ENCODE measurements around the gene CDC5L.

Gene CDC5L

DNA sequence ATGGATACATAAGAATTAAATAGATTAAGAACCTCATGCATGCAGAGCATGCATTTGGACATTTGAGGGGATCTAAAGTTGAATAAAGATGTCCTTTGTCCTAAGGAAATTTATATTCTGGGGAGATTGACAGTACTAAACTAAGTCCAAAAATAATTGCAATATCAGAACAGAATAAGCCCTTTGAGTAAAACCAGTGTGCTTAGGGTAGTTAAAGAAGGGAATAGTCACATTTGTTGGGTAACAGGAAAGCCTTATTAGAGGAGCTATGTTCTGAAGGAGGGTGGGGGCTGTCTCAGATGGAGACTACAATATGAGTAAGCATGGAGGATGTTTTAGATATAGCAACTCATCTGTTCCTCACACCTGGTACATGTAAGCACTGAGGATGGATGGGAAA, 35.8 kb downstream of the CDC5L start:
- no peak overlapping the region for H3K4me2 ChIP-seq (ENCODE audit: insufficient read depth, low read length)
- DNase-seq (no peak), ATAC-seq (ENCODE audit: insufficient read depth, low read depth) (no peak)
- no peak overlapping the region for H3K4me3 ChIP-seq (ENCODE audit: low read depth in 1 of 2, low read length in 2 of 2)
- H4K20me1 ChIP-seq (ENCODE audit: insufficient read depth, low read length) = peaks cover 5% of the 10 kb centered on the region; the same call in 1 of the 2 replicates
- TF ChIP-seq EZH2 (IDR thresholded peaks at IDR 0.05; ENCODE audit: borderline replicate concordance, low read depth, low read length, severe bottlenecking) = no peak
- TF ChIP-seq, protein P1, sequence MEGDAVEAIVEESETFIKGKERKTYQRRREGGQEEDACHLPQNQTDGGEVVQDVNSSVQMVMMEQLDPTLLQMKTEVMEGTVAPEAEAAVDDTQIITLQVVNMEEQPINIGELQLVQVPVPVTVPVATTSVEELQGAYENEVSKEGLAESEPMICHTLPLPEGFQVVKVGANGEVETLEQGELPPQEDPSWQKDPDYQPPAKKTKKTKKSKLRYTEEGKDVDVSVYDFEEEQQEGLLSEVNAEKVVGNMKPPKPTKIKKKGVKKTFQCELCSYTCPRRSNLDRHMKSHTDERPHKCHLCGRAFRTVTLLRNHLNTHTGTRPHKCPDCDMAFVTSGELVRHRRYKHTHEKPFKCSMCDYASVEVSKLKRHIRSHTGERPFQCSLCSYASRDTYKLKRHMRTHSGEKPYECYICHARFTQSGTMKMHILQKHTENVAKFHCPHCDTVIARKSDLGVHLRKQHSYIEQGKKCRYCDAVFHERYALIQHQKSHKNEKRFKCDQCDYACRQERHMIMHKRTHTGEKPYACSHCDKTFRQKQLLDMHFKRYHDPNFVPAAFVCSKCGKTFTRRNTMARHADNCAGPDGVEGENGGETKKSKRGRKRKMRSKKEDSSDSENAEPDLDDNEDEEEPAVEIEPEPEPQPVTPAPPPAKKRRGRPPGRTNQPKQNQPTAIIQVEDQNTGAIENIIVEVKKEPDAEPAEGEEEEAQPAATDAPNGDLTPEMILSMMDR (IDR thresholded peaks at IDR 0.05; ENCODE audit: borderline replicate concordance, extremely low read depth, low read length, poor library complexity, severe bottlenecking) = no peak
- peaks cover 6% of the 10 kb centered on the region for H3K4me1 ChIP-seq (ENCODE audit: insufficient read depth, low read length)
- H3K9me3 ChIP-seq (ENCODE audit: insufficient read depth, low read length, severe bottlenecking) = no peaks in the 10 kb centered on the region
- H3K27me3 ChIP-seq (ENCODE audit: insufficient read depth, low read length, poor library complexity) = no peaks in the 10 kb centered on the region
- H3K27ac ChIP-seq (ENCODE audit: low read length) = no peak overlapping the region
- H3K79me2 ChIP-seq (ENCODE audit: insufficient read depth, low read length) = peaks cover 12% of the 10 kb centered on the region; the same call in 1 of the 2 replicates
- H3K9ac ChIP-seq (ENCODE audit: low read depth, low read length) = no peak overlapping the region
- peaks cover 93% of the 10 kb centered on the region for H3K36me3 ChIP-seq (ENCODE audit: insufficient read depth, low read length)
- no peak overlapping the region for H2AFZ ChIP-seq (ENCODE audit: low read depth, low read length)

DNA sequence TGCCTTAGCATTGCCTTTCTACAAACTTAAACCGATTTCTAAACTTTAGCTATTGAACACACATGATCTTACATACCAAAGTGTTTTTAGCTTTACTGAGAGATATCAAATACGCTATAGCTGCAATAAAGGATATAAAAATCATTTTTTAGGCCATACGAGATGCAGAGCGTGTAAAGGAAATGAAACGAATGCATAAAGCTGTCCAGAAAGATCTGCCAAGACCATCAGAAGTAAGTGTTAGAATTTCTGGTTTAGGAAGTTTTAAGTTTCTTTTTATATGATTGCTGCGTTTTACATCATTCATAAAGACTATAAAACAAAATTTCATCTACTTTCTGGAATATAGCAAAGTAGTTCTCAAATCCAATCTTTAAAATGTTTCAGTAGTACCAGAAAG, 38.4 kb downstream of the CDC5L start:
- Histone ChIP-seq H3K36me3 (ENCODE audit: insufficient read depth, low read length) (peaks cover 99% of the 10 kb centered on the region), H3K9me3 (ENCODE audit: insufficient read depth, low read length, severe bottlenecking) (no peaks in the 10 kb centered on the region), H3K27ac (ENCODE audit: low read length) (no peak overlapping the region), H4K20me1 (ENCODE audit: insufficient read depth, low read length) (peaks cover 2% of the 10 kb centered on the region; the same call in 1 of the 2 replicates), H3K4me1 (ENCODE audit: insufficient read depth, low read length) (no peaks in the 10 kb centered on the region), H2AFZ (ENCODE audit: low read depth, low read length) (no peak overlapping the region), H3K79me2 (ENCODE audit: insufficient read depth, low read length) (peaks cover 2% of the 10 kb centered on the region; the same call in 1 of the 2 replicates), H3K27me3 (ENCODE audit: insufficient read depth, low read length, poor library complexity) (no peaks in the 10 kb centered on the region), H3K4me2 (ENCODE audit: insufficient read depth, low read length) (no peak overlapping the region), H3K4me3 (ENCODE audit: low read depth in 1 of 2, low read length in 2 of 2) (no peak overlapping the region), H3K9ac (ENCODE audit: low read depth, low read length) (no peak overlapping the region)
- DNase-seq = no peak
- TF ChIP-seq EZH2 (IDR thresholded peaks at IDR 0.05; ENCODE audit: borderline replicate concordance, low read depth, low read length, severe bottlenecking) = no peak
- TF ChIP-seq, protein P1 (IDR thresholded peaks at IDR 0.05; ENCODE audit: borderline replicate concordance, extremely low read depth, low read length, poor library complexity, severe bottlenecking) = no peak
- no peak for ATAC-seq (ENCODE audit: insufficient read depth, low read depth)

DNA sequence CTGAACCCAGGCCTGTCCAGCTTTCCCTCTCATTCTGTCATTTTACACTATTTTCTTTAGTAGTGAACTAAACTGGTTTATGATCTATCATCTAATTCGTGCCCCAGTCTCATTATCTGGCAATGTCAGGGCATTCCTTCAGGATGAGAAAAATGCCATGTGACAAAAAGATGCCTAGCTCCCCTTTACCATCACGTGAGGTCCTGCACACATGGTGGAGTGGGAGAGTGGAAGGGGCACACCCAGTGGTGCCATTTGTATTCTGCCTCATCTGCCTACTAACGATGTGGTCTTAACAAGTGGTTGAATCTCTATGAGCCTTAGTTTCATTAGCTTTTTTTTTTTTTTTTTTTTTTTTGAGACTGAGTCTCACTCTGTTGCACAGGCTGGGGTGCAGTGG, 41.2 kb downstream of the CDC5L start:
- Histone ChIP-seq H3K9me3 (ENCODE audit: insufficient read depth, low read length, severe bottlenecking) (no peaks in the 10 kb centered on the region), H3K9ac (ENCODE audit: low read depth, low read length) (no peak overlapping the region), H3K4me1 (ENCODE audit: insufficient read depth, low read length) (no peaks in the 10 kb centered on the region), H2AFZ (ENCODE audit: low read depth, low read length) (no peak overlapping the region), H3K79me2 (ENCODE audit: insufficient read depth, low read length) (peaks cover 16% of the 10 kb centered on the region), H3K36me3 (ENCODE audit: insufficient read depth, low read length) (peaks cover 99% of the 10 kb centered on the region), H3K27ac (ENCODE audit: low read length) (no peak overlapping the region), H3K4me3 (ENCODE audit: low read depth in 1 of 2, low read length in 2 of 2) (no peak overlapping the region), H3K4me2 (ENCODE audit: insufficient read depth, low read length) (no peak overlapping the region), H4K20me1 (ENCODE audit: insufficient read depth, low read length) (no peaks in the 10 kb centered on the region), H3K27me3 (ENCODE audit: insufficient read depth, low read length, poor library complexity) (no peaks in the 10 kb centered on the region)
- TF ChIP-seq, protein P1 (IDR thresholded peaks at IDR 0.05; ENCODE audit: borderline replicate concordance, extremely low read depth, low read length, poor library complexity, severe bottlenecking) = no peak
- no peak for TF ChIP-seq EZH2 (IDR thresholded peaks at IDR 0.05; ENCODE audit: borderline replicate concordance, low read depth, low read length, severe bottlenecking)
- no peak for ATAC-seq (ENCODE audit: insufficient read depth, low read depth)
- no peak for DNase-seq

DNA sequence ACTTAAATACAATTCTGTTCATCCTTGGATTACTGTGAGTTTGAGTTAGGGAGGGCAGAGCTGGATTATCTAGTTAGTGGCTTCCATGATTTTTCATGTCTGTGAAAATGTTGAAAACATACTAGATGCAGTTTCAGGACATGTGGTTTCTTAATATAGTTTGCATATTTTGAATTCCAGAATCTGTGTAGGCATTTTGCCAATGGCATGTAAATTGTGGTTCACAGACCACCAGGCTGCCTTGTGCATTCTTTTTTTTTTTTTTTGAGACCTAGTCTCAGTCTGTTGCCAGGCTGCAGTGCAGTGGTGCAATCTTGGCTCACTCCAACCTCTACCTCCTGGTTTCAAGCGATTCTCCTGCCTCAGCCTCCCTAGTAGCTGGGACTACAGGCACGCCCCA, 42.8 kb downstream of the CDC5L start:
- Histone ChIP-seq H3K4me1 (ENCODE audit: insufficient read depth, low read length) (no peaks in the 10 kb centered on the region), H3K36me3 (ENCODE audit: insufficient read depth, low read length) (peaks cover 94% of the 10 kb centered on the region), H4K20me1 (ENCODE audit: insufficient read depth, low read length) (no peaks in the 10 kb centered on the region; the same call in 1 of the 2 replicates), H3K4me3 (ENCODE audit: low read depth in 1 of 2, low read length in 2 of 2) (no peak overlapping the region), H3K9ac (ENCODE audit: low read depth, low read length) (no peak overlapping the region), H3K4me2 (ENCODE audit: insufficient read depth, low read length) (no peak overlapping the region), H3K9me3 (ENCODE audit: insufficient read depth, low read length, severe bottlenecking) (no peaks in the 10 kb centered on the region), H3K27me3 (ENCODE audit: insufficient read depth, low read length, poor library complexity) (no peaks in the 10 kb centered on the region), H3K27ac (ENCODE audit: low read length) (no peak overlapping the region), H3K79me2 (ENCODE audit: insufficient read depth, low read length) (peaks cover 29% of the 10 kb centered on the region), H2AFZ (ENCODE audit: low read depth, low read length) (no peak overlapping the region)
- DNase-seq (no peak), ATAC-seq (ENCODE audit: insufficient read depth, low read depth) (no peak)
- TF ChIP-seq, protein P1 (IDR thresholded peaks at IDR 0.05; ENCODE audit: borderline replicate concordance, extremely low read depth, low read length, poor library complexity, severe bottlenecking) = no peak
- TF ChIP-seq EZH2 (IDR thresholded peaks at IDR 0.05; ENCODE audit: borderline replicate concordance, low read depth, low read length, severe bottlenecking) = no peak

Measured in DND-41 (cell line).